IMR-90 (cell line): ENCODE results near the gene WNK1.

ENCODE experiments used
- BHLHE40 ChIP-seq: fragments of 150-350 bp; IDR thresholded peaks from 2 replicates; pipeline ENCODE4 v1.6.1; 2016; ENCODE audit warnings: mild to moderate bottlenecking, low read depth, low read length
- CEBPB ChIP-seq: IDR thresholded peaks from 2 replicates; pipeline ENCODE4 v1.6.1; 2012; ENCODE audit warnings: low read depth, low read length, improper control_type of control experiment
- CHD1 ChIP-seq: IDR thresholded peaks from 2 replicates; pipeline ENCODE4 v1.6.1; 2012; ENCODE audit warnings: low read depth, low read length, improper control_type of control experiment
- FOS ChIP-seq: fragments of 150-350 bp; IDR thresholded peaks from 2 replicates; pipeline ENCODE4 v1.6.1; 2016; ENCODE audit warnings: low read depth, low read length
- MAFK ChIP-seq: IDR thresholded peaks from 2 replicates; pipeline ENCODE4 v1.6.1; 2012; ENCODE audit warnings: low read depth, low read length, improper control_type of control experiment
- MXI1 ChIP-seq: IDR thresholded peaks from 2 replicates; pipeline ENCODE4 v1.6.1; 2012; ENCODE audit warnings: low read depth, mild to moderate bottlenecking, low read length, moderate library complexity, borderline replicate concordance
- POLR2A ChIP-seq: IDR thresholded peaks from 2 replicates; pipeline ENCODE4 v1.6.1; 2012; ENCODE audit warnings: mild to moderate bottlenecking, low read depth, low read length
- RAD21 ChIP-seq: IDR thresholded peaks from 2 replicates; pipeline ENCODE4 v1.6.1; 2012; ENCODE audit warnings: low read length, improper control_type of control experiment
- RCOR1 ChIP-seq: IDR thresholded peaks from 2 replicates; pipeline ENCODE4 v1.6.1; 2012; ENCODE audit warnings: mild to moderate bottlenecking, low read length, improper control_type of control experiment; ENCODE audit not compliant: insufficient replicate concordance
- RFX5 ChIP-seq: IDR thresholded peaks from 2 replicates; pipeline ENCODE4 v1.8.0; 2012; ENCODE audit warnings: low read depth, mild to moderate bottlenecking, low read length, moderate library complexity
- SMC3 ChIP-seq: fragments of 150-350 bp; IDR thresholded peaks from 2 replicates; pipeline ENCODE4 v1.6.1; 2016; ENCODE audit warnings: low read depth, mild to moderate bottlenecking, antibody characterized with exemption, low read length, moderate library complexity
- TF ChIP-seq, protein P1 (sequence below): conservative IDR thresholded peaks from 2 replicates; pipeline ENCODE4 v1.5.1; 2012; ENCODE audit warnings: mild to moderate bottlenecking, low read depth, low read length, improper control_type of control experiment
- TF ChIP-seq, protein P2 (sequence below): fragments of 150-350 bp; IDR thresholded peaks from 2 replicates; pipeline ENCODE4 v1.6.1; 2016; ENCODE audit warnings: low read depth, mild to moderate bottlenecking, low read length, moderate library complexity, borderline replicate concordance

DNA sequence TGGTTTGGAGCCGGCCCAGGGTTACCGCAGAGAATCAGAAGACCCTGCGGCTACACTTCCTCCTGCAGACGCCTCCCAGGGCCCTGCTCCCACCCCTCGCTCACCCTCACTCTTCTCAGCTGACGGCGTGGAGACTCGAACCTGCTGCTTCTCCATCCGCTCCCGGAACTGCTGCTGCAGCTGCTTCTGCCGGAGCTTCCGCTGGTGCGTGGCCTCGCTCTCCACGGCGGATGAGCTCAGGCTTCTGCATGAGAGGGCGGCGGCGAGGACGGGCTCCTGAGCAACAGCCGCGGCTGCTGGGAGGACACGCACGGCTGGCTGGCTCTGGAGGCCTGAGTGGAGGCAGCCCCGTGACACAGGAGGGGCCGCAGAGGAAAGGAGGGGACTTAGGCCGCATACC is 163.9 kb downstream of the WNK1 start:
- TF ChIP-seq, protein P1, sequence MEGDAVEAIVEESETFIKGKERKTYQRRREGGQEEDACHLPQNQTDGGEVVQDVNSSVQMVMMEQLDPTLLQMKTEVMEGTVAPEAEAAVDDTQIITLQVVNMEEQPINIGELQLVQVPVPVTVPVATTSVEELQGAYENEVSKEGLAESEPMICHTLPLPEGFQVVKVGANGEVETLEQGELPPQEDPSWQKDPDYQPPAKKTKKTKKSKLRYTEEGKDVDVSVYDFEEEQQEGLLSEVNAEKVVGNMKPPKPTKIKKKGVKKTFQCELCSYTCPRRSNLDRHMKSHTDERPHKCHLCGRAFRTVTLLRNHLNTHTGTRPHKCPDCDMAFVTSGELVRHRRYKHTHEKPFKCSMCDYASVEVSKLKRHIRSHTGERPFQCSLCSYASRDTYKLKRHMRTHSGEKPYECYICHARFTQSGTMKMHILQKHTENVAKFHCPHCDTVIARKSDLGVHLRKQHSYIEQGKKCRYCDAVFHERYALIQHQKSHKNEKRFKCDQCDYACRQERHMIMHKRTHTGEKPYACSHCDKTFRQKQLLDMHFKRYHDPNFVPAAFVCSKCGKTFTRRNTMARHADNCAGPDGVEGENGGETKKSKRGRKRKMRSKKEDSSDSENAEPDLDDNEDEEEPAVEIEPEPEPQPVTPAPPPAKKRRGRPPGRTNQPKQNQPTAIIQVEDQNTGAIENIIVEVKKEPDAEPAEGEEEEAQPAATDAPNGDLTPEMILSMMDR, result no peak
- TF ChIP-seq POLR2A (no peak), SMC3 (no peak), RFX5 (no peak), RCOR1 (no peak), BHLHE40 (no peak), MAFK (no peak), CEBPB (no peak), MXI1 (no peak), RAD21 (no peak), CHD1 (no peak), FOS (no peak)
- TF ChIP-seq, protein P2, sequence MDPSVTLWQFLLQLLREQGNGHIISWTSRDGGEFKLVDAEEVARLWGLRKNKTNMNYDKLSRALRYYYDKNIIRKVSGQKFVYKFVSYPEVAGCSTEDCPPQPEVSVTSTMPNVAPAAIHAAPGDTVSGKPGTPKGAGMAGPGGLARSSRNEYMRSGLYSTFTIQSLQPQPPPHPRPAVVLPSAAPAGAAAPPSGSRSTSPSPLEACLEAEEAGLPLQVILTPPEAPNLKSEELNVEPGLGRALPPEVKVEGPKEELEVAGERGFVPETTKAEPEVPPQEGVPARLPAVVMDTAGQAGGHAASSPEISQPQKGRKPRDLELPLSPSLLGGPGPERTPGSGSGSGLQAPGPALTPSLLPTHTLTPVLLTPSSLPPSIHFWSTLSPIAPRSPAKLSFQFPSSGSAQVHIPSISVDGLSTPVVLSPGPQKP, result no peak
